GM18508 (cell line): ENCODE measurements around the gene PDIA6.

Experiments used
- ATAC-seq: cut with Tn5 transposase; IDR thresholded peaks from one replicate; pipeline ENCODE4 v1.9.1; 2021; ENCODE audit warnings: moderate number of reproducible peaks; ENCODE audit not compliant: insufficient read depth, unreplicated experiment

Gene PDIA6

GRCh38 chr2:10771786-10772185, 40.8 kb downstream of the PDIA6 start:
- ATAC-seq: no peak

- ATAC-seq: no peak
Observed at GRCh38 chr2:10770956-10771750, 41.4 kb downstream of the PDIA6 start.

- ATAC-seq: no peak
Observed at GRCh38 chr2:10768063-10768507, 44.5 kb downstream of the PDIA6 start.

GRCh38 chr2:10765914-10766313, 46.7 kb downstream of the PDIA6 start:
- no peak for ATAC-seq

- no peak for ATAC-seq
Observed at GRCh38 chr2:10765461-10765860, 47.1 kb downstream of the PDIA6 start.

GRCh38 chr2:10764896-10765295, 47.7 kb downstream of the PDIA6 start:
- ATAC-seq: no peak

- ATAC-seq: no peak
Observed at GRCh38 chr2:10764096-10764785, 48.3 kb downstream of the PDIA6 start.

- ATAC-seq: no peak
Observed at GRCh38 chr2:10763461-10763800, 49.2 kb downstream of the PDIA6 start.

- ATAC-seq: no peak
Observed at GRCh38 chr2:10762651-10763460, 49.7 kb downstream of the PDIA6 start.

GRCh38 chr2:10761591-10761990, 51.0 kb downstream of the PDIA6 start:
- ATAC-seq: no peak

- ATAC-seq: no peak
Observed at GRCh38 chr2:10760794-10761504, 51.6 kb downstream of the PDIA6 start.

GRCh38 chr2:10759151-10759714, 53.4 kb downstream of the PDIA6 start:
- ATAC-seq: no peak

- no peak for ATAC-seq
Observed at GRCh38 chr2:10757814-10758286, 54.7 kb downstream of the PDIA6 start.

GRCh38 chr2:10755621-10756020, 57.0 kb downstream of the PDIA6 start:
- no peak for ATAC-seq

- no peak for ATAC-seq
Observed at GRCh38 chr2:10753876-10754275, 58.7 kb downstream of the PDIA6 start.

- ATAC-seq: no peak
Observed at GRCh38 chr2:10753156-10753555, 59.4 kb downstream of the PDIA6 start.

- ATAC-seq: no peak
Observed at GRCh38 chr2:10752236-10752635, 60.3 kb downstream of the PDIA6 start.

GRCh38 chr2:10750610-10751009, 62.0 kb downstream of the PDIA6 start:
- ATAC-seq: no peak

GRCh38 chr2:10742666-10743065, 69.9 kb downstream of the PDIA6 start:
- ATAC-seq: no peak

GRCh38 chr2:10741139-10741538, 71.4 kb downstream of the PDIA6 start:
- ATAC-seq: no peak
